ENCODE measurements around the gene TRMU. TPM values are rescaled to one million over a fixed set of nuclear protein-coding genes. Genes with fewer than 3 reads are reported as not detected.

The TRMU gene
- polyA plus RNA-seq, 1 donor (not counting 4 experiments of a cell fraction or from before 2014, with no cell fraction given) = 33.6 TPM

DNA sequence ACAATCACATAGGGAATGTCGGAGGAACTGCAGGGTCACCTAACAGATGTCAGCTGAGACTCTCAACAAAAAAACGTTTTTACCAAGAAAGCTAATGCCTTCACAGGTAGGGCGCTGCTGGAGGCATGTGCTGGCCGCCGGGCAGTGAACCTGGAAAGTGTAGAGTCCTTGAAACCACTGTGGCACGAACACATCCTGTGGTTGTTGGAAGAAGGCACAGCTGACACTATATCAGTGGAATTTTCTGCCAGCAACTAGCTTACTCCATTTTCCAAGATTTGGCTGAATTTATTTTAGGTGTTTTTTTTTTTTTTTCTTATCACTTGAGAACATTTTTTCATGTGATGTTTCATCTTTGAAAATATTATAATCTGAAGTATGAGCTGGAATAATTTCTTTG, 14.2 kb downstream of the TRMU start:
- Histone ChIP-seq H3K27ac (ENCODE audit: control insufficient read depth, insufficient read depth, low read length) (no peak overlapping the region), H3K9me1 (ENCODE audit: control insufficient read depth, extremely low read depth, insufficient read depth, low read length) (peaks cover 7% of the 10 kb centered on the region), H2AFZ (ENCODE audit: control insufficient read depth, low read length) (no peak overlapping the region), H3K27me3 (ENCODE audit: control insufficient read depth, extremely low read depth, insufficient read depth, low read length) (no peaks in the 10 kb centered on the region), H3K4me1 (ENCODE audit: control insufficient read depth, extremely low read depth, insufficient read depth, low read length) (peaks cover 12% of the 10 kb centered on the region), H3K9ac (ENCODE audit: control insufficient read depth, extremely low read depth, insufficient read depth, low read length) (no peak overlapping the region), H4K20me1 (ENCODE audit: control insufficient read depth, extremely low read depth, insufficient read depth, low read length) (peaks cover 3% of the 10 kb centered on the region), H3K4me3 (ENCODE audit: control insufficient read depth in 2 of 3, extremely low read depth in 1 of 3, insufficient read depth in 2 of 3, low read depth in 1 of 3, low read length in 3 of 3) (no peak overlapping the region), H3K4me2 (ENCODE audit: control insufficient read depth, extremely low read depth, insufficient read depth, low read depth, low read length) (no peak overlapping the region), H3K36me3 (ENCODE audit: control insufficient read depth in 2 of 2, extremely low read depth in 1 of 2, insufficient read depth in 2 of 2, low read length in 2 of 2) (peaks cover 60 to 79% of the 10 kb centered on the region in 2 experiments), H3K9me3 (ENCODE audit: control insufficient read depth, low read depth, low read length) (no peaks in the 10 kb centered on the region), H3K79me2 (ENCODE audit: control insufficient read depth, insufficient read depth, low read length) (peaks cover 2% of the 10 kb centered on the region)
- TF ChIP-seq EZH2 (IDR thresholded peaks at IDR 0.05; ENCODE audit: low read length) = no peak
- TF ChIP-seq, protein P1, sequence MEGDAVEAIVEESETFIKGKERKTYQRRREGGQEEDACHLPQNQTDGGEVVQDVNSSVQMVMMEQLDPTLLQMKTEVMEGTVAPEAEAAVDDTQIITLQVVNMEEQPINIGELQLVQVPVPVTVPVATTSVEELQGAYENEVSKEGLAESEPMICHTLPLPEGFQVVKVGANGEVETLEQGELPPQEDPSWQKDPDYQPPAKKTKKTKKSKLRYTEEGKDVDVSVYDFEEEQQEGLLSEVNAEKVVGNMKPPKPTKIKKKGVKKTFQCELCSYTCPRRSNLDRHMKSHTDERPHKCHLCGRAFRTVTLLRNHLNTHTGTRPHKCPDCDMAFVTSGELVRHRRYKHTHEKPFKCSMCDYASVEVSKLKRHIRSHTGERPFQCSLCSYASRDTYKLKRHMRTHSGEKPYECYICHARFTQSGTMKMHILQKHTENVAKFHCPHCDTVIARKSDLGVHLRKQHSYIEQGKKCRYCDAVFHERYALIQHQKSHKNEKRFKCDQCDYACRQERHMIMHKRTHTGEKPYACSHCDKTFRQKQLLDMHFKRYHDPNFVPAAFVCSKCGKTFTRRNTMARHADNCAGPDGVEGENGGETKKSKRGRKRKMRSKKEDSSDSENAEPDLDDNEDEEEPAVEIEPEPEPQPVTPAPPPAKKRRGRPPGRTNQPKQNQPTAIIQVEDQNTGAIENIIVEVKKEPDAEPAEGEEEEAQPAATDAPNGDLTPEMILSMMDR (optimal IDR thresholded peaks at IDR 0.05 in 1 of 3, IDR thresholded peaks at IDR 0.05 in 1 of 3, conservative IDR thresholded peaks at IDR 0.05 in 1 of 3; ENCODE audit: extremely low read depth in 1 of 3, insufficient read depth in 2 of 3, low read length in 3 of 3) = no peak
- DNase-seq (ENCODE audit: low read depth, low spot score) = no peak
- FAIRE-seq = no peak
- dilution Hi-C loops (cut with MboI; ENCODE audit: extremely low pct_ligation_motif_present, low sequenced_read_pairs) = no loop called here

DNA sequence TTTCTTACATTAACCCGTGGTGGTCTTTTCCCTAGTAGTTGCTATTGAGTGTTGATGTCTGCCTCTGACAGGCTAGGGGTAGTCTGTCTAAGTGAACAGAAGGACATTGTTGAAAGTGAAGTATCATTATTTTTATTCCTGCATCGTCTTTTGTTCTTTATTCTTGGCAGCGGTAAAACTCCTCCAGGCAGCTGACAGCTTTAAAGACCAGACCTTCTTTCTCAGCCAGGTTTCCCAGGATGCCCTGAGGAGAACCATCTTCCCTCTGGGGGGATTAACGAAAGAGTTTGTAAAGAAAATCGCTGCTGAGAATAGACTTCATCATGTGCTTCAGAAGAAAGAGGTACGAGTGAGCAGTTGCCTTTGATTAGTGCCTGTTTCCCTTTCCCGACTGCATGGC, 14.6 kb downstream of the TRMU start:
- no peak for FAIRE-seq
- DNase-seq (ENCODE audit: low read depth, low spot score) = no peak
- Histone ChIP-seq H3K36me3 (ENCODE audit: control insufficient read depth in 2 of 2, extremely low read depth in 1 of 2, insufficient read depth in 2 of 2, low read length in 2 of 2) (peaks cover 61 to 77% of the 10 kb centered on the region in 2 experiments), H3K27me3 (ENCODE audit: control insufficient read depth, extremely low read depth, insufficient read depth, low read length) (no peaks in the 10 kb centered on the region), H3K9me1 (ENCODE audit: control insufficient read depth, extremely low read depth, insufficient read depth, low read length) (peaks cover 7% of the 10 kb centered on the region), H3K4me1 (ENCODE audit: control insufficient read depth, extremely low read depth, insufficient read depth, low read length) (peaks cover 13% of the 10 kb centered on the region), H3K79me2 (ENCODE audit: control insufficient read depth, insufficient read depth, low read length) (peaks cover 2% of the 10 kb centered on the region), H3K9ac (ENCODE audit: control insufficient read depth, extremely low read depth, insufficient read depth, low read length) (no peak overlapping the region), H3K27ac (ENCODE audit: control insufficient read depth, insufficient read depth, low read length) (no peak overlapping the region), H3K4me3 (ENCODE audit: control insufficient read depth in 2 of 3, extremely low read depth in 1 of 3, insufficient read depth in 2 of 3, low read depth in 1 of 3, low read length in 3 of 3) (no peak overlapping the region), H4K20me1 (ENCODE audit: control insufficient read depth, extremely low read depth, insufficient read depth, low read length) (peaks cover 5% of the 10 kb centered on the region), H3K9me3 (ENCODE audit: control insufficient read depth, low read depth, low read length) (no peaks in the 10 kb centered on the region), H2AFZ (ENCODE audit: control insufficient read depth, low read length) (no peak overlapping the region), H3K4me2 (ENCODE audit: control insufficient read depth, extremely low read depth, insufficient read depth, low read depth, low read length) (no peak overlapping the region)
- dilution Hi-C loops (cut with MboI; ENCODE audit: extremely low pct_ligation_motif_present, low sequenced_read_pairs) = no loop called here
- TF ChIP-seq, protein P1 (optimal IDR thresholded peaks at IDR 0.05 in 1 of 3, IDR thresholded peaks at IDR 0.05 in 1 of 3, conservative IDR thresholded peaks at IDR 0.05 in 1 of 3; ENCODE audit: extremely low read depth in 1 of 3, insufficient read depth in 2 of 3, low read length in 3 of 3) = no peak
- TF ChIP-seq EZH2 (IDR thresholded peaks at IDR 0.05; ENCODE audit: low read length) = no peak

Measured in keratinocyte (primary cell).